Left ventricle myocardium inferior (tissue), 1 donor: ENCODE measurements around the gene UBE2U. TPM values are rescaled to one million over a fixed set of nuclear protein-coding genes. Genes with fewer than 3 reads are reported as not detected.
A peak's percentile ranks its signal among the peaks of the same experiment; 100 is the strongest.

ENCODE experiments used
- DNase-seq: peaks from one replicate; pipeline ENCODE4 v3.0.0-alpha.2; 2020
- H3K27ac ChIP-seq: fragments of 200-600 bp; replicated peaks from 2 replicates; pipeline ENCODE4 v1.8.0; 2021
- H3K27me3 ChIP-seq: fragments of 200-600 bp; 2 replicates; pipeline ENCODE4 v1.8.0; 2021; ENCODE audit warnings: low read depth
- H3K36me3 ChIP-seq: fragments of 200-600 bp; 2 replicates; pipeline ENCODE4 v1.8.0; 2021
- H3K4me1 ChIP-seq: fragments of 200-600 bp; 2 replicates; pipeline ENCODE4 v1.8.0; 2021
- H3K4me3 ChIP-seq: fragments of 200-600 bp; 2 replicates; pipeline ENCODE4 v1.8.0; 2021; ENCODE audit warnings: mild to moderate bottlenecking, moderate library complexity
- H3K9me3 ChIP-seq: fragments of 200-600 bp; replicated peaks from 2 replicates; pipeline ENCODE4 v1.8.0; 2021
- CTCF ChIP-seq: fragments of 200-600 bp; IDR thresholded peaks from 2 replicates; pipeline ENCODE4 v1.8.0; 2021; ENCODE audit warnings: antibody characterized with exemption, mild to moderate bottlenecking, borderline replicate concordance
- intact Hi-C: fragments of 100-400 bp; cut with micrococcal nuclease; formaldehyde crosslinking; loops from one replicate; pipeline ENCODE4 v1.11.0; 2022
- total RNA-seq: library from RNA; stranded (reverse); fragmentation: NEBNext Ultra II Directional; extraction: Animal tissue kit (Norgen Biotek cat#: 25700); gene quantifications from one replicate; pipeline ENCODE4 v1.2.1, GENCODE V29; 2021
- donor health status: DM: no; HTN: yes; CAD: no; lungs with severe emphysema.

UBE2U gene
- total RNA-seq, 1 donor from 2014 or later: 0.85 TPM

- Histone ChIP-seq H3K4me3 (no peak overlapping the region), H3K9me3 (no peaks in the 10 kb centered on the region), H3K27ac (no peak overlapping the region), H3K27me3 (peaks cover 9% of the 10 kb centered on the region), H3K36me3 (no peaks in the 10 kb centered on the region), H3K4me1 (peaks cover 14% of the 10 kb centered on the region)
- intact Hi-C loops: loop anchor here (10.0 kb wide), 1 partner anchor 565 kb away; no protein-coding TSS in a partner anchor
- peak; percentile 23 for TF ChIP-seq CTCF
- DNase-seq: no peak
These were observed 36.8 kb downstream of the UBE2U start for GRCh38 chr1:64240206-64240605.

DNA sequence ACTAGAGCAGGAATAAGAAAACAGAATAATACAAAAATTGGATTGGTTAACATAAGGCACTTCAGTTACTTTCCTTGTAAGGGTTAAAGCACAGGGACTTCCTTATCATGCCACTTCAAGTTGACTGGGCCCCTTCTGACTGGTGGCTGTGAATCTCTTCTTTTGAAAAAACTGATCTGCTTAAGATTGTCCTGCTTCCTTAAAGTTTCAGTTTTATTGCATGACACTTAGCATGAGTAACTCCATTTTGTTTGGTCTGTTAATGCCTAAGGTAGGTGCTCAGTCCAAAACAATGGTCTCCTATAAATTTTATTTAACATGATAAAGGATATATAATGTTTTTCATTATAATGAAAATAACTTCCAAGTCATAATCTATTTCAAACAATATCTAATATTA is 37.6 kb downstream of the UBE2U start:
- Histone ChIP-seq H3K4me1 (peaks cover 19% of the 10 kb centered on the region), H3K9me3 (no peaks in the 10 kb centered on the region), H3K4me3 (no peak overlapping the region), H3K36me3 (no peaks in the 10 kb centered on the region), H3K27ac (no peak overlapping the region), H3K27me3 (peaks cover 9% of the 10 kb centered on the region)
- intact Hi-C loops: loop anchor here (10.0 kb wide), 1 partner anchor 566 kb away; no protein-coding TSS in a partner anchor
- DNase-seq: no peak
- no peak for TF ChIP-seq CTCF

- peak; percentile 54 for TF ChIP-seq CTCF
- H3K4me1 ChIP-seq: peaks cover 19% of the 10 kb centered on the region
- no peak overlapping the region for H3K4me3 ChIP-seq
- H3K36me3 ChIP-seq: no peaks in the 10 kb centered on the region
- H3K27ac ChIP-seq: no peak overlapping the region
- intact Hi-C loops: loop anchor here (10.0 kb wide), 1 partner anchor 568 kb away; no protein-coding TSS in a partner anchor
- H3K27me3 ChIP-seq: peaks cover 5% of the 10 kb centered on the region
- H3K9me3 ChIP-seq: no peaks in the 10 kb centered on the region
- DNase-seq: no peak
These were observed 39.7 kb downstream of the UBE2U start for GRCh38 chr1:64242895-64243756.

DNA sequence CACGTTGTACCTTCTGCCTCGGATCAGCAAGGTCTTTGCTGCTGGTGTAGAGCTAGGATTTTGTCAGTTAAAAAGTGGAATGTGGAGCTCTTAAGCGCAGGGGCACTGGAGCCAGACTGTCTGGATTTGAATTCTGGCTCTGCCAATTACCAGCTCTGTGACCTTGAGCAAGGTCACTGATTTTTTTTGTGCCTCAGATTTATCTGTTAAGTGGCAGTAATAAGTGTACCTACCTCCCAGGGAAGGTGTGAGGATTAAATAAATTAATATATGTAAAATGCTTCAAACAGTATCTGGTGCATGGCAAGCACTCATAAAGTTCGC is 40.3 kb downstream of the UBE2U start:
- intact Hi-C loops: loop anchor here (10.0 kb wide), 1 partner anchor 569 kb away; no protein-coding TSS in a partner anchor
- no peak overlapping the region for H3K4me3 ChIP-seq
- H3K36me3 ChIP-seq: no peaks in the 10 kb centered on the region
- peaks cover 19% of the 10 kb centered on the region for H3K4me1 ChIP-seq
- H3K27me3 ChIP-seq: peaks cover 5% of the 10 kb centered on the region
- H3K27ac ChIP-seq: no peak overlapping the region
- no peaks in the 10 kb centered on the region for H3K9me3 ChIP-seq
- DNase-seq: no peak
- no peak for TF ChIP-seq CTCF

GRCh38 chr1:64245495-64245894 is 42.1 kb downstream of the UBE2U start:
- H3K27me3 ChIP-seq: peaks cover 5% of the 10 kb centered on the region
- intact Hi-C loops: loop anchor here (5.0 to 10.0 kb wide), 2 partner anchors 571 to 623 kb away; no protein-coding TSS in a partner anchor
- H3K4me3 ChIP-seq: peak overlapping the region; percentile 31
- peaks cover 19% of the 10 kb centered on the region for H3K4me1 ChIP-seq
- DNase-seq: no peak
- no peaks in the 10 kb centered on the region for H3K36me3 ChIP-seq
- no peaks in the 10 kb centered on the region for H3K9me3 ChIP-seq
- H3K27ac ChIP-seq: no peak overlapping the region
- no peak for TF ChIP-seq CTCF
